GM12873 (cell line): ENCODE results near the gene ZNF138.

Experiments
- TF ChIP-seq, protein P1 (sequence below): IDR thresholded peaks from 2 replicates; pipeline ENCODE4 v1.5.1; 2012; ENCODE audit warnings: low read depth, mild to moderate bottlenecking, moderate library complexity, low read length, control low read depth; ENCODE audit not compliant: insufficient read depth; ENCODE audit errors: missing control alignments

Gene ZNF138

DNA sequence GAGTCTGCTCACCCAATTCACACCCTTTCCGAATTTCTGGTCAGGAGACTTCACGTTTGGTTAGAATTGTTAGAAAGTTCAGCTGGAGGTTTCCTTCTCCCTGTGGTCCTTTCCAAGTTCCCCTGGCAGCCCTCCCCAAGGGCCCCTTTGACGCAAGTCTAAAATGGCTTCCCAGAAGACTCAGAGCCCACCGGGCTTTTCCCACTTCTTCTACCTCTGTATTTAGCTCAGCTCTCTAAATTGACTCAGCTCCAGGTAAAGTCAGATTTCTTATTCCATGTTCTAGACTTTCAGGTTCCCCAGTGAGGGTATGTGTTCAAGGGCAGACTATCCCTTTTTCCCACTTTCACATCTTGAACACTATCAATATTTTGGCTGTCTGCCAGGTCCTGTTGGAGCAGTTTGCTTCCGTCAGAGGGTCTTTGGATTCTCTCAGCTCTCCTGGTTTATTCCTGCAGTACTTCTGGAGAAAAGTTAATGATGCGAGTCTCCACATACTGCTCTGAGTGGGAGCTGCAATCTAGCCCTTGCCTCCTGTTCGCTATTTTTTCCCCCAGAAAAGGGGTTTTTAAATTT, 55.8 kb downstream of the ZNF138 start:
- TF ChIP-seq, protein P1, sequence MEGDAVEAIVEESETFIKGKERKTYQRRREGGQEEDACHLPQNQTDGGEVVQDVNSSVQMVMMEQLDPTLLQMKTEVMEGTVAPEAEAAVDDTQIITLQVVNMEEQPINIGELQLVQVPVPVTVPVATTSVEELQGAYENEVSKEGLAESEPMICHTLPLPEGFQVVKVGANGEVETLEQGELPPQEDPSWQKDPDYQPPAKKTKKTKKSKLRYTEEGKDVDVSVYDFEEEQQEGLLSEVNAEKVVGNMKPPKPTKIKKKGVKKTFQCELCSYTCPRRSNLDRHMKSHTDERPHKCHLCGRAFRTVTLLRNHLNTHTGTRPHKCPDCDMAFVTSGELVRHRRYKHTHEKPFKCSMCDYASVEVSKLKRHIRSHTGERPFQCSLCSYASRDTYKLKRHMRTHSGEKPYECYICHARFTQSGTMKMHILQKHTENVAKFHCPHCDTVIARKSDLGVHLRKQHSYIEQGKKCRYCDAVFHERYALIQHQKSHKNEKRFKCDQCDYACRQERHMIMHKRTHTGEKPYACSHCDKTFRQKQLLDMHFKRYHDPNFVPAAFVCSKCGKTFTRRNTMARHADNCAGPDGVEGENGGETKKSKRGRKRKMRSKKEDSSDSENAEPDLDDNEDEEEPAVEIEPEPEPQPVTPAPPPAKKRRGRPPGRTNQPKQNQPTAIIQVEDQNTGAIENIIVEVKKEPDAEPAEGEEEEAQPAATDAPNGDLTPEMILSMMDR = no peak

DNA sequence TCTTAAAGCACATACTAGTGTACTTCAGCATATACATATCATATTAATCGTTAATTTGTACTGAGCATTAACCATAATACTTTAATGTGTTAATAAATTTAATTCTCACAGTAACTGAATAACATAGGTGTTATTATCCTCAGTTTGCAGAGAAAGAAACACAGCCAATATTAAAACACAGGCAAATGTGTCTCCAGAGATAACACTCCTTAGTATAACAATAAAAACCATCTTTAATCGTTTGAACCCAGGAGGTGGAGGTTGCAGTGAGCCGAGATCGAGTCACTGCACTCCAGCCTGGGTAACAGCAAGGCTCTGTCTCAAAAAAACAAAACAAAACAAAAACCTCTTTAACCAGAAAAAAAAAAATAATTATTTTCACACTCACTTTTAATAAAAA, 59.5 kb downstream of the ZNF138 start:
- TF ChIP-seq, protein P1 = no peak

DNA sequence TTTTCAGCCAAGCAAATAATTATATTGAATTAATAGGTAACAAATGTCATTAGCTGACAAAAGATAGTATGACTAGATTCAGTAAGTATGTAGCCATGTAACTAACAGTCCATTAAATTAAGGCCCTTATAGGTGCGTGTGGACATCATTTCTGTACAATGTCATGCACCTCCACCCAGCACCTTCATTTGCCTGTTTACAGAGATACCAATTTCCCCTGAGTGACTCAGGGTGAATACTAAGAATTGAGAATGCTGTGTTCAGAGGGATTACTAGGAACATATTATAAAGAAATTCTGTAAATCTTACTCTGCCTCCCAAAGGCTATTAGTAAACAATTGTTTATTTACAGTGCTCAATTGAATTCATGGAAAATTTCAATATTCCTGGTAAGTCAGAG, 60.7 kb downstream of the ZNF138 start:
- TF ChIP-seq, protein P1 = no peak

DNA sequence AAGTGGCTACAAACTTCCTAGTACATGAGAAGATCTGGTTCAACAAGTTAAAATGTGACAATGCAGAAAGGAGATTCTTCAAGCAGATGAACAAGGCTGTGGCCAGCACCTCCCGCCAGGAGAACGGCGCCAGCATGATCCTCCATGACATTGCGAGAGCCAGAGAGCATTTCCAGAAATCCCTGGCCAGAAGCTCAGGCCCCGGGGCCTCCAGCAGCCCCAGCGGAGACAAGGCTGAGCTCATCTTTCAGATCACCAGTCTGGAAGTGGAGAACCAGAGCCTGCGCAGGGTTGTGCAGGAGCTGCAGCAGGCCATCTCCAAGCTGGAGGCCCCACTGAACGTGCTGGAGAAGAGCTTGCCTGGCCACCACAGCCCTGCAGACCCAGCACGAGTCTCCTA, 68.8 kb downstream of the ZNF138 start:
- TF ChIP-seq, protein P1 = no peak

DNA sequence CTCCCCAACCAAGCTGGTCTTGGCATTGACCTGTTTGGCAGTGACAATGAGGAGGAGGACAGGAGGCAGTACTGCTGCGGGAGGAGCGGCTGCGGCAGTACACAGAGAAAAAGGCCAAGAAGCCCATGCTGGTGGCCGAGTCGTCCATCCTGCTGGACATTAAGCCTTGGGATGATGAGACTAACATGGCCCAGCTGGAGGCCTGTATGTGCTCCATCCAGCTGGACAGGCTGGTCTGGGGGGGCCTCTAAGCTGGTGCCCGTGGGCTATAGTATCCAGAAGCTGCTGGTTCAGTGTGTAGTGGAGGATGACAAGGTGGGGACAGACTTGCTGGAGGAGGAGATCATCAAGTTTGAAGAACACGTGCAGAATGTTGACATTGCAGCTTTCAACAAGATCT, 69.7 kb downstream of the ZNF138 start:
- TF ChIP-seq, protein P1 = no peak

DNA sequence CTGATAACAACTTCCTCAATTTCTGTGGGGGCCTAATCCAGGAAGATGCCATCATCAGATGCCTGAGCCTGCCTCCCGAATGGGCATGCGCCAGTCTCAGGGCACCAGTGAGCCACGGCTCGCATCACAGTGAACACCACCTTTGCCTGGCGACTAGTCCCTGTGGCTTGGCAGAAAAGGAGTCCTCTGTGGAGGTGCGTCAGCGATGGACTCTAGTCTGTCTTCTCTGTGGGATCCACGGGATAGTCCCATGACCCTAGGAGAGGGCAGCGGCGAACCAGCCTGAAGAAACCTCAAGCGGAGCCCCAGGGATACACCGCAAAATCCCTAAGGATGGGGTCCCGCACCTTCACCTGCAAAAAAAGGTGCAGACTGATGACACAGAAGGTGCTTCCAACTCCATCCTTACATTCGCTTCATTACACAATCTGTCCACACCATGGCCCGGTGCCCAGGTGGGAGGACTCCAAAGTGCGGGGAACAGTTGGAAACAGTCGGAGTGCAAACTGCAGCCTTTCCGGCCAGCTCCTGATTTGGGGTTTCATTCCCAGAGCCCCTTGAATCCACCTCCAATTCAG, 73.7 kb downstream of the ZNF138 start:
- TF ChIP-seq, protein P1 = no peak

DNA sequence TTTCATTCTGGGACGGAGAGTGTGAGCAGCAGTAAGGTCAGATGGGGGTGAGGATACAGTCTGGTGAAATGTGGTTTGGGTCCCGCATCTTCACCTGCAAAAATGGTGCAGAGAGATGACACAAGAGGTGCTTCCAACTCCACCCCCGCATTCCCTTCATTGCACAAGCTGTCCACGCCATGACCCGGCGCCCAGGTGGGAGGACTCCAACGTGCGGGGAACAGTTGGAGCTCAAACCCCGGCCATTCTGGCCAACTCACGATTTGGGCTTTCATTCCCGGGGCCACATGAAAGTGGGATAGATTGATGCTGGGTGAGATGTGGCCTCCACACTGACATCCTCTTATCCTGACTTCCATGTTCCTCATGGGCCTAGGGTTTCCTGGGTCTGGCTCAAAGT, 74.3 kb downstream of the ZNF138 start:
- TF ChIP-seq, protein P1 = no peak
